Smooth muscle cell of the brain vasculature (primary cell): ENCODE results near the gene HBM.
"Not testable (repeated sequence)": the region's sequence is repeated elsewhere in the genome, so short reads cannot be mapped to it uniquely, and the experiment has no call there.

ENCODE experiments used
- DNase-seq: peaks from one replicate; pipeline ENCODE4 v3.0.0-alpha.2; 2012; ENCODE audit warnings: low read depth, low spot score

Gene HBM

DNA sequence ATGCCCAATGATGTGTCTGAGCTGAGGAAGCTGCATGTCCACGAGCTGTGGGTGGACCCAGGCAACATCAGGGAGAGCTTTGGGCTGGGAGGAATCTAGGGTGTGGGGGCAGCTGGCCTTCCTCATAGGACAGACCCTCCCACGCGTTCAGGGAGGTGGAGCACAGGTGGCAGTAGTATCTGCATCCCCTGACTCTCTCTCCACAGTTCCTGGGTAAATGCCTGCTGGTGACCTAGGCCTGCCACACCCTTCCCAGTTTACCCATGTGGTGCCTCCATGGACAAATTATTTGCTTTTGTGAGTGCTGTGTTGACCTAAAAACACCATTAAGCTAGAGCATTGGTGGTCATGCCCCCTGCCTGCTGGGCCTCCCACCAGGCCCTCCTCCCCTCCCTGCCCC, 3.2 kb downstream of the HBM start:
- no peak for DNase-seq

DNA sequence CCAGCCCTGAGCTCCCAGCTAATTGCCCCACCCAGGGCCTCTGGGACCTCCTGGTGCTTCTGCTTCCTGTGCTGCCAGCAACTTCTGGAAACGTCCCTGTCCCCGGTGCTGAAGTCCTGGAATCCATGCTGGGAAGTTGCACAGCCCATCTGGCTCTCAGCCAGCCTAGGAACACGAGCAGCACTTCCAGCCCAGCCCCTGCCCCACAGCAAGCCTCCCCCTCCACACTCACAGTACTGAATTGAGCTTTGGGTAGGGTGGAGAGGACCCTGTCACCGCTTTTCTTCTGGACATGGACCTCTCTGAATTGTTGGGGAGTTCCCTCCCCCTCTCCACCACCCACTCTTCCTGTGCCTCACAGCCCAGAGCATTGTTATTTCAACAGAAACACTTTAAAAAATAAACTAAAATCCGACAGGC, 4.3 kb downstream of the HBM start:
- not testable (repeated sequence) for DNase-seq

DNA sequence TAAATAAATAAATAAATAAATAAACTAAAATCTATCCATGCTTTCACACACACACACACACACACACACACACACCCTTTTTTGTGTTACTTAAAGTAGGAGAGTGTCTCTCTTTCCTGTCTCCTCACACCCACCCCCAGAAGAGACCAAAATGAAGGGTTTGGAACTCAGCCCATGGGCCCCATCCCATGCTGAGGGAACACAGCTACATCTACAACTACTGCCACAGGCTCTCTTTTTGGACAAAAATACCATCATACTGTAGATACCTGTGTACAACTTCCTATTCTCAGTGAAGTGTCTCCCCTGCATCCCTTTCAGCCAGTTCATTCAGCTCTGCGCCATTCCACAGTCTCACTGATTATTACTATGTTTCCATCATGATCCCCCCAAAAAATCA, 5.0 kb downstream of the HBM start:
- no peak for DNase-seq

DNA sequence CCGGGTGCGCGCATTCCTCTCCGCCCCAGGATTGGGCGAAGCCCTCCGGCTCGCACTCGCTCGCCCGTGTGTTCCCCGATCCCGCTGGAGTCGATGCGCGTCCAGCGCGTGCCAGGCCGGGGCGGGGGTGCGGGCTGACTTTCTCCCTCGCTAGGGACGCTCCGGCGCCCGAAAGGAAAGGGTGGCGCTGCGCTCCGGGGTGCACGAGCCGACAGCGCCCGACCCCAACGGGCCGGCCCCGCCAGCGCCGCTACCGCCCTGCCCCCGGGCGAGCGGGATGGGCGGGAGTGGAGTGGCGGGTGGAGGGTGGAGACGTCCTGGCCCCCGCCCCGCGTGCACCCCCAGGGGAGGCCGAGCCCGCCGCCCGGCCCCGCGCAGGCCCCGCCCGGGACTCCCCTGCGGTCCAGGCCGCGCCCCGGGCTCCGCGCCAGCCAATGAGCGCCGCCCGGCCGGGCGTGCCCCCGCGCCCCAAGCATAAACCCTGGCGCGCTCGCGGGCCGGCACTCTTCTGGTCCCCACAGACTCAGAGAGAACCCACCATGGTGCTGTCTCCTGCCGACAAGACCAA, 6.7 kb downstream of the HBM start, which contains the start of gene HBA2:
Gene HBA2, plus strand, starts transcription at position 503 of the 568 bp plus-strand sequence. Its CDS starts 37 bp downstream, at position 540.
- DNase-seq: not testable (repeated sequence)

DNA sequence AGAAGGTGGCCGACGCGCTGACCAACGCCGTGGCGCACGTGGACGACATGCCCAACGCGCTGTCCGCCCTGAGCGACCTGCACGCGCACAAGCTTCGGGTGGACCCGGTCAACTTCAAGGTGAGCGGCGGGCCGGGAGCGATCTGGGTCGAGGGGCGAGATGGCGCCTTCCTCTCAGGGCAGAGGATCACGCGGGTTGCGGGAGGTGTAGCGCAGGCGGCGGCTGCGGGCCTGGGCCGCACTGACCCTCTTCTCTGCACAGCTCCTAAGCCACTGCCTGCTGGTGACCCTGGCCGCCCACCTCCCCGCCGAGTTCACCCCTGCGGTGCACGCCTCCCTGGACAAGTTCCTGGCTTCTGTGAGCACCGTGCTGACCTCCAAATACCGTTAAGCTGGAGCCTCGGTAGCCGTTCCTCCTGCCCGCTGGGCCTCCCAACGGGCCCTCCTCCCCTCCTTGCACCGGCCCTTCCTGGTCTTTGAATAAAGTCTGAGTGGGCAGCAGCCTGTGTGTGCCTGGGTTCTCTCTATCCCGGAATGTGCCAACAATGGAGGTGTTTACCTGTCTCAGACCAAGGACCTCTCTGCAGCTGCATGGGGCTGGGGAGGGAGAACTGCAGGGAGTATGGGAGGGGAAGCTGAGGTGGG, 7.6 kb downstream of the HBM start:
- DNase-seq: not testable (repeated sequence)

DNA sequence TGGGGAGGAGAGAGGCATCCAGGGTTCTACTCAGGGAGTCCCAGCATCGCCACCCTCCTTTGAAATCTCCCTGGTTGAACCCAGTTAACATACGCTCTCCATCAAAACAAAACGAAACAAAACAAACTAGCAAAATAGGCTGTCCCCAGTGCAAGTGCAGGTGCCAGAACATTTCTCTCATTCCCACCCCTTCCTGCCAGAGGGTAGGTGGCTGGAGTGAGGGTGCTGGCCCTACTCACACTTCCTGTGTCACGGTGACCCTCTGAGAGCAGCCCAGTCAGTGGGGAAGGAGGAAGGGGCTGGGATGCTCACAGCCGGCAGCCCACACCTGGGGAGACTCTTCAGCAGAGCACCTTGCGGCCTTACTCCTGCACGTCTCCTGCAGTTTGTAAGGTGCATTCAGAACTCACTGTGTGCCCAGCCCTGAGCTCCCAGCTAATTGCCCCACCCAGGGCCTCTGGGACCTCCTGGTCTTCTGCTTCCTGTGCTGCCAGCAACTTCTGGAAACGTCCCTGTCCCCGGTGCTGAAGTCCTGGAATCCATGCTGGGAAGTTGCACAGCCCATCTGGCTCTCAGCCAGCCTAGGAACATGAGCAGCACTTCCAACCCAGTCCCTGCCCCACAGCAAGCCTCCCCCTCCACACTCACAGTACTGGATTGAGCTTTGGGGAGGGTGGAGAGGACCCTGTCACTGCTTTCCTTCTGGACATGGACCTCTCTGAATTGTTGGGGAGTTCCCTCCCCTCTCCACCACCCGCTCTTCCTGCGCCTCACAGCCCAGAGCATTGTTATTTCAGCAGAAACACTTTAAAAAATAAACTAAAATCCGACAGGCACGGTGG, 8.4 kb downstream of the HBM start:
- DNase-seq: not testable (repeated sequence)

DNA sequence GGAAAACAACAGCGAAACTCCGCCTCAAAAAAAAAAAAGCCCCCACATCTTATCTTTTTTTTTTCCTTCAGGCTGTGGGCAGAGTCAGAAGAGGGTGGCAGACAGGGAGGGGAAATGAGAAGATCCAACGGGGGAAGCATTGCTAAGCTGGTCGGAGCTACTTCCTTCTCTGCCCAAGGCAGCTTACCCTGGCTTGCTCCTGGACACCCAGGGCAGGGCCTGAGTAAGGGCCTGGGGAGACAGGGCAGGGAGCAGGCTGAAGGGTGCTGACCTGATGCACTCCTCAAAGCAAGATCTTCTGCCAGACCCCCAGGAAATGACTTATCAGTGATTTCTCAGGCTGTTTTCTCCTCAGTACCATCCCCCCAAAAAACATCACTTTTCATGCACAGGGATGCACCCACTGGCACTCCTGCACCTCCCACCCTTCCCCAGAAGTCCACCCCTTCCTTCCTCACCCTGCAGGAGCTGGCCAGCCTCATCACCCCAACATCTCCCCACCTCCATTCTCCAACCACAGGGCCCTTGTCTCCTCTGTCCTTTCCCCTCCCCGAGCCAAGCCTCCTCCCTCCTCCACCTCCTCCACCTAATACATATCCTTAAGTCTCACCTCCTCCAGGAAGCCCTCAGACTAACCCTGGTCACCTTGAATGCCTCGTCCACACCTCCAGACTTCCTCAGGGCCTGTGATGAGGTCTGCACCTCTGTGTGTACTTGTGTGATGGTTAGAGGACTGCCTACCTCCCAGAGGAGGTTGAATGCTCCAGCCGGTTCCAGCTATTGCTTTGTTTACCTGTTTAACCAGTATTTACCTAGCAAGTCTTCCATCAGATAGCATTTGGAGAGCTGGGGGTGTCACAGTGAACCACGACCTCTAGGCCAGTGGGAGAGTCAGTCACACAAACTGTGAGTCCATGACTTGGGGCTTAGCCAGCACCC, 9.5 kb downstream of the HBM start:
- no peak for DNase-seq

DNA sequence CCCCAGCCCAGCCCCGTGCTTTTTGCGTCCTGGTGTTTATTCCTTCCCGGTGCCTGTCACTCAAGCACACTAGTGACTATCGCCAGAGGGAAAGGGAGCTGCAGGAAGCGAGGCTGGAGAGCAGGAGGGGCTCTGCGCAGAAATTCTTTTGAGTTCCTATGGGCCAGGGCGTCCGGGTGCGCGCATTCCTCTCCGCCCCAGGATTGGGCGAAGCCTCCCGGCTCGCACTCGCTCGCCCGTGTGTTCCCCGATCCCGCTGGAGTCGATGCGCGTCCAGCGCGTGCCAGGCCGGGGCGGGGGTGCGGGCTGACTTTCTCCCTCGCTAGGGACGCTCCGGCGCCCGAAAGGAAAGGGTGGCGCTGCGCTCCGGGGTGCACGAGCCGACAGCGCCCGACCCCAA, 10.2 kb downstream of the HBM start:
- not testable (repeated sequence) for DNase-seq

DNA sequence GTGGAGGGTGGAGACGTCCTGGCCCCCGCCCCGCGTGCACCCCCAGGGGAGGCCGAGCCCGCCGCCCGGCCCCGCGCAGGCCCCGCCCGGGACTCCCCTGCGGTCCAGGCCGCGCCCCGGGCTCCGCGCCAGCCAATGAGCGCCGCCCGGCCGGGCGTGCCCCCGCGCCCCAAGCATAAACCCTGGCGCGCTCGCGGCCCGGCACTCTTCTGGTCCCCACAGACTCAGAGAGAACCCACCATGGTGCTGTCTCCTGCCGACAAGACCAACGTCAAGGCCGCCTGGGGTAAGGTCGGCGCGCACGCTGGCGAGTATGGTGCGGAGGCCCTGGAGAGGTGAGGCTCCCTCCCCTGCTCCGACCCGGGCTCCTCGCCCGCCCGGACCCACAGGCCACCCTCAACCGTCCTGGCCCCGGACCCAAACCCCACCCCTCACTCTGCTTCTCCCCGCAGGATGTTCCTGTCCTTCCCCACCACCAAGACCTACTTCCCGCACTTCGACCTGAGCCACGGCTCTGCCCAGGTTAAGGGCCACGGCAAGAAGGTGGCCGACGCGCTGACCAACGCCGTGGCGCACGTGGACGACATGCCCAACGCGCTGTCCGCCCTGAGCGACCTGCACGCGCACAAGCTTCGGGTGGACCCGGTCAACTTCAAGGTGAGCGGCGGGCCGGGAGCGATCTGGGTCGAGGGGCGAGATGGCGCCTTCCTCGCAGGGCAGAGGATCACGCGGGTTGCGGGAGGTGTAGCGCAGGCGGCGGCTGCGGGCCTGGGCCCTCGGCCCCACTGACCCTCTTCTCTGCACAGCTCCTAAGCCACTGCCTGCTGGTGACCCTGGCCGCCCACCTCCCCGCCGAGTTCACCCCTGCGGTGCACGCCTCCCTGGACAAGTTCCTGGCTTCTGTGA, 11.0 kb downstream of the HBM start, which contains the start of gene HBA1:
Gene HBA1, plus strand, starts transcription at position 204 of the 906 bp plus-strand sequence. Its CDS starts 37 bp downstream, at position 241.
- DNase-seq: not testable (repeated sequence)

DNA sequence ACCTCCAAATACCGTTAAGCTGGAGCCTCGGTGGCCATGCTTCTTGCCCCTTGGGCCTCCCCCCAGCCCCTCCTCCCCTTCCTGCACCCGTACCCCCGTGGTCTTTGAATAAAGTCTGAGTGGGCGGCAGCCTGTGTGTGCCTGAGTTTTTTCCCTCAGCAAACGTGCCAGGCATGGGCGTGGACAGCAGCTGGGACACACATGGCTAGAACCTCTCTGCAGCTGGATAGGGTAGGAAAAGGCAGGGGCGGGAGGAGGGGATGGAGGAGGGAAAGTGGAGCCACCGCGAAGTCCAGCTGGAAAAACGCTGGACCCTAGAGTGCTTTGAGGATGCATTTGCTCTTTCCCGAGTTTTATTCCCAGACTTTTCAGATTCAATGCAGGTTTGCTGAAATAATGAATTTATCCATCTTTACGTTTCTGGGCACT, 11.6 kb downstream of the HBM start:
- no peak for DNase-seq

DNA sequence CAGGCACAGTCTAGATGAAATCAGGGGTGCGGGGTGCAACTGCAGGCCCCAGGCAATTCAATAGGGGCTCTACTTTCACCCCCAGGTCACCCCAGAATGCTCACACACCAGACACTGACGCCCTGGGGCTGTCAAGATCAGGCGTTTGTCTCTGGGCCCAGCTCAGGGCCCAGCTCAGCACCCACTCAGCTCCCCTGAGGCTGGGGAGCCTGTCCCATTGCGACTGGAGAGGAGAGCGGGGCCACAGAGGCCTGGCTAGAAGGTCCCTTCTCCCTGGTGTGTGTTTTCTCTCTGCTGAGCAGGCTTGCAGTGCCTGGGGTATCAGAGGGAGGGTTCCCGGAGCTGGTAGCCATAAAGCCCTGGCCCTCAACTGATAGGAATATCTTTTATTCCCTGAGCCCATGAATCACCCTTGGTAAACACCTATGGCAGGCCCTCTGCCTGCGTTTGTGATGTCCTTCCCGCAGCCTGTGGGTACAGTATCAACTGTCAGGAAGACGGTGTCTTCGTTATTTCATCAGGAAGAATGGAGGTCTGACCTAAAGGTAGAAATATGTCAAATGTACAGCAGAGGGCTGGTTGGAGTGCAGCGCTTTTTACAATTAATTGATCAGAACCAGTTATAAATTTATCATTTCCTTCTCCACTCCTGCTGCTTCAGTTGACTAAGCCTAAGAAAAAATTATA, 12.3 kb downstream of the HBM start:
- no peak for DNase-seq

DNA sequence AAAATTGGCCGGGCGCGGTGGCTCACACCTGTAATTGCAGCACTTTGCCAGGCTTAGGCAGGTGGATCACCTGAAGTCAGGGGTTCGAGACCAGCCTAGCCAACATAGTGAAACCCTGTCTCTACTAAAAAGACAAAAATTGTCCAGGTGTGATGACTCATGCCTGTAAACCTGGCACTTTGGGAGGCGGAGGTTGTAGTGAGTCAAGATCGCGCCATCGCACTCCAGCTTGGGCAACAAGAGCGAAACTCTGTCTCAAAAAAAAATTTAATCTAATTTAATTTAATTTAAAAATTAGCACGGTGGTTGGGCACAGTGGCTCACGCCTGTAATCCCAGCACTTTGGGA, 12.9 kb downstream of the HBM start:
- no peak for DNase-seq

DNA sequence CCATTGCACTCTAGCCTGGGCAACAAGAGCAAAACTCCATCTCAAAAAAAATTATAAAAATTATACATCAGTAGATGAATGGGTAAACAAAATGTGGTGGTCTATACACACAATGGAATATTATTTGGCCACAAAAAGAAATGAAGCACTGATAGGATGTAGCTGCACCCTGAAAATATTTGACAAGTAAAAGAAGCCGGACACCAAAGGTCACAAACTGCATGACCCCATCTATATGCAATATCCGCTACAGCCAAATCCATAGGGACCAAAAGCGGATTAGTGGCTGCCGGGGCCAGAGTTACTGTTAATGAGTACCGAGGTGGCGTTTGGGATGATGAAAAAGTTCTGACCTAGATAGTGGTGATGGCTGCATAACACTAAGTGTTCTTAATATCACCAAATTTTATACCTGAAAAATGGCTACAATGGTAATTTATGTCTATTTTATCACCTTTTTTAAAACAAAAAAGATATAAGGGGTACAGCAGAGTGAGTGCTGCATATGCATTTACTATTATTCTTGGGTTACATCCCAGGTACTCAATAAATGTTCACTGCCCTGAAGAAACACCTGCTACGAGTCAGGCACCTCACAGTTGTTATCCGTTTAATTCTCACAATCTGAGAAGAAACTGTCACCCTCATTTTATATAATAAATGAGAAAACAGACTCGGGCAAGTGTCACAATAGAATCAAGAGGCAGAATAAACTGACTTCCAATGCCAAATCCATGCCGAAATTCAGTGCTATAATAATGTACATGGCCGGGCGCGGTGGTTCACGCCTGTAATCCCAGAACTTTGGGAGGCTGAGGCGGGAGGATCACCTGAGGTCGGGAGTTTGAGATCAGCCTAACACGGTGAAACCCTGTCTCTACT, 13.7 kb downstream of the HBM start:
- no peak for DNase-seq

DNA sequence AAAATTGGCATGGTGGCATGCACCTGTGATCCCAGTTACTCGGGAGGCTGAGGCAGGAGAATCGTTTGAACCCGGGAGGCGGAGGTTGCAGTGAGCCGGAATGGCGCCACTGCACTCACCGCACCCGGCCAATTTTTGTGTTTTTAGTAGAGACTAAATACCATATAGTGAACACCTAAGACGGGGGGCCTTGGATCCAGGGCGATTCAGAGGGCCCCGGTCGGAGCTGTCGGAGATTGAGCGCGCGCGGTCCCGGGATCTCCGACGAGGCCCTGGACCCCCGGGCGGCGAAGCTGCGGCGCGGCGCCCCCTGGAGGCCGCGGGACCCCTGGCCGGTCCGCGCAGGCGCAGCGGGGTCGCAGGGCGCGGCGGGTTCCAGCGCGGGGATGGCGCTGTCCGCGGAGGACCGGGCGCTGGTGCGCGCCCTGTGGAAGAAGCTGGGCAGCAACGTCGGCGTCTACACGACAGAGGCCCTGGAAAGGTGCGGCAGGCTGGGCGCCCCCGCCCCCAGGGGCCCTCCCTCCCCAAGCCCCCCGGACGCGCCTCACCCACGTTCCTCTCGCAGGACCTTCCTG, 14.4 kb downstream of the HBM start, which contains the start of gene HBQ1:
Gene HBQ1, plus strand, starts transcription at position 359 of the 575 bp plus-strand sequence. Its CDS starts 28 bp downstream, at position 387.
- no peak for DNase-seq

DNA sequence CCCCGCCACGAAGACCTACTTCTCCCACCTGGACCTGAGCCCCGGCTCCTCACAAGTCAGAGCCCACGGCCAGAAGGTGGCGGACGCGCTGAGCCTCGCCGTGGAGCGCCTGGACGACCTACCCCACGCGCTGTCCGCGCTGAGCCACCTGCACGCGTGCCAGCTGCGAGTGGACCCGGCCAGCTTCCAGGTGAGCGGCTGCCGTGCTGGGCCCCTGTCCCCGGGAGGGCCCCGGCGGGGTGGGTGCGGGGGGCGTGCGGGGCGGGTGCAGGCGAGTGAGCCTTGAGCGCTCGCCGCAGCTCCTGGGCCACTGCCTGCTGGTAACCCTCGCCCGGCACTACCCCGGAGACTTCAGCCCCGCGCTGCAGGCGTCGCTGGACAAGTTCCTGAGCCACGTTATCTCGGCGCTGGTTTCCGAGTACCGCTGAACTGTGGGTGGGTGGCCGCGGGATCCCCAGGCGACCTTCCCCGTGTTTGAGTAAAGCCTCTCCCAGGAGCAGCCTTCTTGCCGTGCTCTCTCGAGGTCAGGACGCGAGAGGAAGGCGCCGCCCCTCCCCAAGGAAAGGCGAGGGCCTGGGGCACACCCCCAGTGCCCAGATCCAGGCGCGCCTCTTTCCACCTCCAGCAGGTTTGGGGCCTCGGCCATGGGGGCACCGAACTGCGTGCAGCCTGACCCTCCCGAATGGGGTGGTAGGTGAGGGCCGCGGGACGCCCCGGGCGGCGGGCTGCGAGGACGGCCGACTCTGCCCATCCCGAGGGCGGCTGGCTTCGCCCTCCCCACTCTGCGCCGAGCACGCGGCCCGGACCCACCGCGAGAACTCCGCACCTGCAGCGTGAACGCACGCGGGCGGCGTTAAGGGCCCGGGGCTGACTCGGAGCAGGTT, 15.1 kb downstream of the HBM start:
- no peak for DNase-seq

DNA sequence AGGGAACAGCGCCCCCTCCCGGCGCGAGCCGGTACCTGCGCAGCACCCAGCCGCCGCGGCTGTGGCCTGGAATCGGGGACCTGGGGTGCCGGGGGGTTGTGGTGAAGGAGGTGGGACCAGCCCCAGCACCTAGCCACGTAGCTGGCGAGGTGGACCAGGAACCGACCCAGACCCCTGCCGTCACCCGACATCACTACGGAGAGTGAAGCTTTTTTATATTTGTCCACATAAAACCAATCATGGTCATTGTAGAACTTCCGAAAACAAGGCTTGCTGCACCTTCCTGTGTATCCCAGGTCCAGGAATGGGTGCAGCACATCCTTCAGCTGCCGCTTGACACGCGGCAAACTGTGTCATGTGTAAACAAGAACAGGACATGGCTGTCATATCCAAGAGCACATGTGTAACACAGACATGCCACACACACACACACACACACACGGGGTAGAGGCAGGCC, 15.8 kb downstream of the HBM start:
- DNase-seq: no peak

DNA sequence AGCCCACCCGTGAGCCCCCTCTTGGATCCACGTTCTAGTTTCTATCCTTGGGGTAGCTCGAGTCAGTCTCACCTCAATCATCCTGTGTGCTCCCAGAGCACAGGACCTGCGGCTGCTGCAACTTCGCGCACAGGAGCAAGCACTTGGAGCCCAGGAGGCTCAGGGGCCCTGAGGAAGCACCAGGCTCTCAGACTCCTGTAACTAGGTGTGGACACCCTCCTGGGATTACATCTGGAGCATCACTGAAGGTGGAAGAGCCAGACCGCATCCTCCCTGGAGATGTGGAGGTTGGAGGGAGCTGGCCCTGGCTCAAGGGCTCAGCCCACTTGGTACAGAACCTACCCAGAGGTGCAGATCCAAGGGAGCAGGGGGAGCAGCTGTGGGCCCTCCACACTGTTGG, 17.2 kb downstream of the HBM start:
- no peak for DNase-seq
